GM12878 (cell line): ENCODE data around the gene TOX2. TPM values are rescaled to one million over a fixed set of nuclear protein-coding genes. Genes with fewer than 3 reads are reported as not detected.

Experiments
- ATAC-seq: fragments of 200-7000 bp; cut with Tn5 transposase; 3 replicates; pipeline ENCODE4 v1.9.1; 2020; ENCODE audit warnings: mild to moderate bottlenecking, moderate library complexity
- BruUV-seq: library from RNA; stranded (reverse); fragments of 400-500 nt; replicated peaks from 2 replicates; lab custom pipeline; 2021; lab: Mats Ljungman, UMichigan
- CTCF ChIA-PET: fragments of 300-600 bp; sonication (Branson Sonifier 250); formaldehyde crosslinking; extraction: SDS; loops from one replicate; lab custom pipeline; 2021; ENCODE audit warnings: inconsistent platforms; lab: Yijun Ruan, JAX
- POLR2A ChIA-PET: fragments of 350-600 bp; formaldehyde crosslinking; extraction: SDS; loops from one replicate; lab custom pipeline; 2021; ENCODE audit warnings: inconsistent platforms; lab: Charles Lee
- RAD21 ChIA-PET: fragments of 300-600 bp; sonication (Branson Sonifier 250); formaldehyde crosslinking; loops from one replicate; lab custom pipeline; 2023; ENCODE audit warnings: antibody characterized with exemption; ENCODE audit not compliant: unreplicated experiment; lab: Charles Lee
- SMC1A ChIA-PET: fragments of 300-600 bp; sonication (Branson Sonifier 250); formaldehyde crosslinking; loops from one replicate; lab custom pipeline; 2023; ENCODE audit not compliant: unreplicated experiment, uncharacterized antibody; lab: Charles Lee
- DNase-seq: peaks from one replicate; pipeline ENCODE4 v3.0.0-alpha.2; 2011; ENCODE audit warnings: low read depth, low spot score
- FAIRE-seq: peaks from 3 replicates; lab custom pipeline; 2011; peaks lifted over from hg19 to GRCh38; lab: Jason Lieb, UNC
- H2AFZ ChIP-seq: 2 replicates; pipeline ENCODE4 v1.6.0; 2011; ENCODE audit warnings: low read depth, low read length, control low read depth; ENCODE audit not compliant: control insufficient read depth
- H3K27ac ChIP-seq: 2 replicates; pipeline ENCODE4 v1.5.1; 2011; ENCODE audit warnings: control low read depth; ENCODE audit not compliant: control insufficient read depth, insufficient read depth
- H3K27me3 ChIP-seq, 2 experiments: replicated peaks in 1 of 2; 2 replicates each; pipeline versions ENCODE4 v1.6.0 to v1.6.1; 2011; ENCODE audit warnings: low read length in 1 of 2; ENCODE audit not compliant: control insufficient read depth in 2 of 2, insufficient read depth in 2 of 2
- H3K36me3 ChIP-seq, 2 experiments: 2 replicates each; pipeline ENCODE4 v1.5.1; 2011; ENCODE audit warnings: low read length in 1 of 2; ENCODE audit not compliant: control insufficient read depth in 2 of 2, insufficient read depth in 2 of 2
- H3K4me1 ChIP-seq: 2 replicates; pipeline ENCODE4 v1.6.1; 2011; ENCODE audit warnings: mild to moderate bottlenecking, low read length, moderate library complexity, mixed read lengths; ENCODE audit not compliant: control insufficient read depth, insufficient read depth
- H3K4me2 ChIP-seq: 2 replicates; pipeline ENCODE4 v1.6.0; 2011; ENCODE audit warnings: control low read depth; ENCODE audit not compliant: control insufficient read depth, insufficient read depth
- H3K4me3 ChIP-seq: fragments of 200-600 bp; sonication (generic); 2 replicates; pipeline ENCODE4 v1.5.1; 2016
- H3K79me2 ChIP-seq: 2 replicates; pipeline ENCODE4 v1.6.0; 2011; ENCODE audit warnings: low read length; ENCODE audit not compliant: control insufficient read depth, insufficient read depth
- H3K9ac ChIP-seq: 2 replicates; pipeline ENCODE4 v1.8.0; 2011; ENCODE audit warnings: low read length, control low read depth, mixed read lengths; ENCODE audit not compliant: control insufficient read depth, insufficient read depth
- H3K9me3 ChIP-seq: replicated peaks from 3 replicates; pipeline ENCODE4 v1.5.1; 2011; ENCODE audit warnings: mild to moderate bottlenecking, low read length; ENCODE audit not compliant: control insufficient read depth, insufficient read depth
- H4K20me1 ChIP-seq: 2 replicates; pipeline ENCODE4 v1.6.0; 2011; ENCODE audit not compliant: control insufficient read depth, insufficient read depth
- ATF3 ChIP-seq: IDR thresholded peaks from 2 replicates; pipeline ENCODE4 v1.6.1; 2011; ENCODE audit warnings: low read depth, mild to moderate bottlenecking, low read length, moderate library complexity, borderline replicate concordance; ENCODE audit errors: extremely low read depth
- E2F4 ChIP-seq: IDR thresholded peaks from 2 replicates; pipeline ENCODE4 v1.6.1; 2012; ENCODE audit warnings: low read depth, low read length, improper control_type of control experiment
- HDAC2 ChIP-seq: fragments of 200-600 bp; sonication (generic); IDR thresholded peaks from 2 replicates; pipeline ENCODE4 v1.6.1; 2017
- PAX5 ChIP-seq: IDR thresholded peaks from 2 replicates; pipeline ENCODE4 v1.6.1; 2011; ENCODE audit warnings: low read depth, low read length, borderline replicate concordance
- SREBF1 ChIP-seq: IDR thresholded peaks from 2 replicates; pipeline ENCODE4 v1.6.1; 2012; ENCODE audit warnings: mild to moderate bottlenecking, low read length
- ZNF274 ChIP-seq: IDR thresholded peaks from one replicate; pipeline ENCODE4 v1.8.0; 2011; ENCODE audit not compliant: insufficient read length, insufficient read depth
- ZNF687 ChIP-seq: fragments of 450-650 bp; IDR thresholded peaks from 2 replicates; pipeline ENCODE4 v1.6.1; 2017; ENCODE audit warnings: mild to moderate bottlenecking, moderate library complexity
- ZZZ3 ChIP-seq: IDR thresholded peaks from 2 replicates; pipeline ENCODE4 v1.6.1; 2011; ENCODE audit warnings: low read depth; ENCODE audit not compliant: control insufficient read depth, insufficient read length
- WGBS: methylation state at CpG from one replicate; pipeline ENCODE4 v1.1.6; 2016; ENCODE audit warnings: low lambda C conversion rate; ENCODE audit not compliant: insufficient replicate concordance, insufficient coverage; ENCODE audit errors: missing lambda C conversion rate; 5-methylcytosine and 5-hydroxymethylcytosine counted together
- in situ Hi-C: fragments of 300-500 bp; cut with MboI; formaldehyde crosslinking; loops from 9 replicates; pipeline ENCODE4 v1.14.3; 2018; ENCODE audit warnings: mixed read lengths
- intact Hi-C: fragments of 100-400 bp; cut with micrococcal nuclease; formaldehyde crosslinking; loops from one replicate; pipeline ENCODE4 v1.14.2; 2022; ENCODE audit not compliant: unreplicated experiment
- polyA plus RNA-seq, 11 experiments: library from polyadenylated mRNA; depleted of rRNA in 4 of 11; unstranded in 6 of 11; stranded (reverse) in 5 of 11; fragments of >200 nt; fragmentation: Nextera tagmentation in 4 of 11; fragmentation: Illumina TruSeq in 1 of 11; extraction: Ambion mirVana in 4 of 11; extraction: Trizol in 1 of 11; gene quantifications; 1 replicate in 1 of 11; 2 replicates in 10 of 11; pipeline versions ENCODE4 v1.2.1 to v1.2.3, GENCODE V29; 2011 to 2016; ENCODE audit warnings: inconsistent platforms in 2 of 11, missing spikeins in 2 of 11, low read depth in 1 of 11
- total RNA-seq, 4 experiments: library from RNA; depleted of rRNA in 3 of 4; stranded (reverse); fragments of >200 nt in 3 of 4; fragmentation: Illumina TruSeq in 1 of 4; extraction: Trizol in 1 of 4; gene quantifications; 2 replicates each; pipeline versions ENCODE4 v1.2.1 to v1.2.3, GENCODE V29; 2013 to 2021
- TF ChIP-seq, protein P1 (sequence below): fragments of 450-650 bp; formaldehyde crosslinking; IDR thresholded peaks from 2 replicates; pipeline ENCODE4 v1.5.0; 2022; ENCODE audit warnings: mild to moderate bottlenecking, missing genetic modification characterization
- TF ChIP-seq, protein P2 (sequence below): IDR thresholded peaks from 2 replicates; pipeline ENCODE4 v1.6.1; 2011; ENCODE audit warnings: low read depth, low read length, improper control_type of control experiment, borderline replicate concordance

Gene TOX2
- total and polyA plus RNA-seq, 10 of the 15 experiments (the other 5 are each of a cell fraction or from before 2014, with no cell fraction given), result 2.6 to 40.5 (median 7.9) TPM

- H3K9ac ChIP-seq, result no peak overlapping the region
- CTCF ChIA-PET, result no interaction called here
- RAD21 ChIA-PET, result no interaction called here
- H3K79me2 ChIP-seq, result no peaks in the 10 kb centered on the region
- no peaks in the 10 kb centered on the region for H4K20me1 ChIP-seq
- H3K27me3 ChIP-seq, result no peaks in the 10 kb centered on the region
- ATAC-seq, result no peak
- BruUV-seq, result no TSS peak
- 93% methylated on average over 25 of the region's 25 CpGs for whole genome bisulfite sequencing
- no peaks in the 10 kb centered on the region for H3K4me1 ChIP-seq
- H3K9me3 ChIP-seq, result no peaks in the 10 kb centered on the region
- TF ChIP-seq PAX5 (no peak), ZZZ3 (no peak), SREBF1 (no peak), ATF3 (no peak), ZNF687 (no peak), HDAC2 (no peak), E2F4 (no peak), ZNF274 (no peak)
- TF ChIP-seq, protein P1, sequence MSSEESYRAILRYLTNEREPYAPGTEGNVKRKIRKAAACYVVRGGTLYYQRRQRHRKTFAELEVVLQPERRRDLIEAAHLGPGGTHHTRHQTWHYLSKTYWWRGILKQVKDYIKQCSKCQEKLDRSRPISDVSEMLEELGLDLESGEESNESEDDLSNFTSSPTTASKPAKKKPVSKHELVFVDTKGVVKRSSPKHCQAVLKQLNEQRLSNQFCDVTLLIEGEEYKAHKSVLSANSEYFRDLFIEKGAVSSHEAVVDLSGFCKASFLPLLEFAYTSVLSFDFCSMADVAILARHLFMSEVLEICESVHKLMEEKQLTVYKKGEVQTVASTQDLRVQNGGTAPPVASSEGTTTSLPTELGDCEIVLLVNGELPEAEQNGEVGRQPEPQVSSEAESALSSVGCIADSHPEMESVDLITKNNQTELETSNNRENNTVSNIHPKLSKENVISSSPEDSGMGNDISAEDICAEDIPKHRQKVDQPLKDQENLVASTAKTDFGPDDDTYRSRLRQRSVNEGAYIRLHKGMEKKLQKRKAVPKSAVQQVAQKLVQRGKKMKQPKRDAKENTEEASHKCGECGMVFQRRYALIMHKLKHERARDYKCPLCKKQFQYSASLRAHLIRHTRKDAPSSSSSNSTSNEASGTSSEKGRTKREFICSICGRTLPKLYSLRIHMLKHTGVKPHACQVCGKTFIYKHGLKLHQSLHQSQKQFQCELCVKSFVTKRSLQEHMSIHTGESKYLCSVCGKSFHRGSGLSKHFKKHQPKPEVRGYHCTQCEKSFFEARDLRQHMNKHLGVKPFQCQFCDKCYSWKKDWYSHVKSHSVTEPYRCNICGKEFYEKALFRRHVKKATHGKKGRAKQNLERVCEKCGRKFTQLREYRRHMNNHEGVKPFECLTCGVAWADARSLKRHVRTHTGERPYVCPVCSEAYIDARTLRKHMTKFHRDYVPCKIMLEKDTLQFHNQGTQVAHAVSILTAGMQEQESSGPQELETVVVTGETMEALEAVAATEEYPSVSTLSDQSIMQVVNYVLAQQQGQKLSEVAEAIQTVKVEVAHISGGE (CRISPR knock-in tag), result no peak
- TF ChIP-seq, protein P2, sequence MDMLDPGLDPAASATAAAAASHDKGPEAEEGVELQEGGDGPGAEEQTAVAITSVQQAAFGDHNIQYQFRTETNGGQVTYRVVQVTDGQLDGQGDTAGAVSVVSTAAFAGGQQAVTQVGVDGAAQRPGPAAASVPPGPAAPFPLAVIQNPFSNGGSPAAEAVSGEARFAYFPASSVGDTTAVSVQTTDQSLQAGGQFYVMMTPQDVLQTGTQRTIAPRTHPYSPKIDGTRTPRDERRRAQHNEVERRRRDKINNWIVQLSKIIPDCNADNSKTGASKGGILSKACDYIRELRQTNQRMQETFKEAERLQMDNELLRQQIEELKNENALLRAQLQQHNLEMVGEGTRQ, result no peak
- in situ Hi-C loops (no loop called here), intact Hi-C loops (no loop called here)
- SMC1A ChIA-PET, result interaction anchor here (0.6 to 1.5 kb wide), 3 partner anchors 12 to 300 kb away, joined by 3 read pairs; no protein-coding TSS in a partner anchor
- POLR2A ChIA-PET, result interaction anchor here (1.2 kb wide), 1 partner anchor 21 kb away, joined by 3 read pairs; no protein-coding TSS in a partner anchor
- no peaks in the 10 kb centered on the region; a peak in 1 of 4 replicates for H3K36me3 ChIP-seq
- no peak overlapping the region for H3K27ac ChIP-seq
- H3K4me2 ChIP-seq, result no peak overlapping the region
- H2AFZ ChIP-seq, result no peak overlapping the region
- no peak for FAIRE-seq
- DNase-seq, result no peak
- no peak overlapping the region for H3K4me3 ChIP-seq
These were observed 136.4 kb downstream of the TOX2 start for GRCh38 chr20:44050925-44051660.
